ENCODE measurements around the gene ASF1A. TPM values are rescaled to one million over a fixed set of nuclear protein-coding genes. Genes with fewer than 3 reads are reported as not detected.

Gene ASF1A
- total and polyA plus RNA-seq, 9 of the 15 experiments (the other 6 are each of a cell fraction or from before 2014, with no cell fraction given), result 31.5 to 45.3 (median 34.8) TPM

GRCh38 chr6:118896339-118897136 is 2.6 kb downstream of the ASF1A start (continued):
- TF ChIP-seq ATF6 (CRISPR knock-in tag; IDR thresholded peaks at IDR 0.05), result no peak
- TF ChIP-seq ESRRB (CRISPR knock-in tag; IDR thresholded peaks at IDR 0.05; ENCODE audit: borderline replicate concordance), result no peak
- no peak for TF ChIP-seq GTF2B (IDR thresholded peaks at IDR 0.05; ENCODE audit: extremely low read depth, insufficient read length)
- TF ChIP-seq MEF2D (tag; conservative IDR thresholded peaks at IDR 0.05; ENCODE audit: low read depth), result no peak
- TF ChIP-seq XRCC5 (IDR thresholded peaks at IDR 0.05; ENCODE audit: low read depth, low read length), result no peak
- TF ChIP-seq MAZ (CRISPR knock-in tag; conservative IDR thresholded peaks at IDR 0.05 in 1 of 2, IDR thresholded peaks at IDR 0.05 in 1 of 2), result 0 out of 4 replicates have a peak, but pooled peaks of 1 of the 2 experiments have one; percentile 19
- TF ChIP-seq ZNF778 (CRISPR knock-in tag; IDR thresholded peaks at IDR 0.05), result no peak
- no peak for TF ChIP-seq NR3C1 (CRISPR knock-in tag; IDR thresholded peaks at IDR 0.05)
- no peak for TF ChIP-seq ZNF282 (CRISPR knock-in tag; IDR thresholded peaks at IDR 0.05)
- TF ChIP-seq HNRNPUL1 (IDR thresholded peaks at IDR 0.05; ENCODE audit: low read length), result no peak
- TF ChIP-seq PPARD (CRISPR knock-in tag; IDR thresholded peaks at IDR 0.05), result no peak
- no peak for TF ChIP-seq ZNF436 (CRISPR knock-in tag; IDR thresholded peaks at IDR 0.05)
- no peak for TF ChIP-seq SNAPC5 (CRISPR knock-in tag; IDR thresholded peaks at IDR 0.05)
- TF ChIP-seq PHB2 (IDR thresholded peaks at IDR 0.05; ENCODE audit: low read depth), result no peak
- TF ChIP-seq HNRNPLL (IDR thresholded peaks at IDR 0.05; ENCODE audit: low read depth, low read length, poor library complexity, severe bottlenecking), result no peak
- no peak for TF ChIP-seq SMARCA5 (IDR thresholded peaks at IDR 0.05)
- peak; percentile 89 for TF ChIP-seq TRIM28 (IDR thresholded peaks at IDR 0.05)
- peak in 1 of 2 experiments; percentile 63; a peak in 3 of 4 replicates for TF ChIP-seq MNT (conservative IDR thresholded peaks at IDR 0.05)
- TF ChIP-seq BRD9 (IDR thresholded peaks at IDR 0.05; ENCODE audit: low read depth, partially characterized antibody), result peak; percentile 91
- TF ChIP-seq SMARCB1 (IDR thresholded peaks at IDR 0.05; ENCODE audit: insufficient read length, low read depth), result no peak
- TF ChIP-seq NCOA1 (IDR thresholded peaks at IDR 0.05; ENCODE audit: low read depth), result no peak
- TF ChIP-seq JUND (IDR thresholded peaks at IDR 0.05; ENCODE audit: borderline replicate concordance, low read depth, low read length), result peak; percentile 12; the same call in 1 of the 2 replicates
- peak; percentile 80; the same call in 1 of the 3 replicates for TF ChIP-seq JUND (tag; IDR thresholded peaks at IDR 0.05; ENCODE audit: borderline replicate concordance, low read depth, low read length)
- TF ChIP-seq ETS1 (conservative IDR thresholded peaks at IDR 0.05; ENCODE audit: control insufficient read depth, low read depth, low read length), result no peak
